H1 (cell line): ENCODE measurements around the gene SNTG2. TPM values are rescaled to one million over a fixed set of nuclear protein-coding genes. Genes with fewer than 3 reads are reported as not detected.

ENCODE experiments used
- CTCF ChIA-PET: fragments of 300-600 bp; sonication (Branson Sonifier 250); formaldehyde crosslinking; loops from one replicate; lab custom pipeline; 2021; ENCODE audit not compliant: partially characterized antibody; lab: Charles Lee
- POLR2A ChIA-PET: fragments of 300-600 bp; sonication (Branson Sonifier 250); formaldehyde crosslinking; loops from one replicate; lab custom pipeline; 2021; ENCODE audit warnings: inconsistent platforms; ENCODE audit not compliant: partially characterized antibody; lab: Charles Lee
- DNase-seq, 2 experiments: peaks; one replicate each; pipeline versions ENCODE4 v3.0.0 to v3.0.0-alpha.2; 2010 to 2022; ENCODE audit warnings: low spot score in 2 of 2, low read depth in 1 of 2, mixed read lengths in 1 of 2
- FAIRE-seq: peaks from 2 replicates; lab custom pipeline; 2011; peaks lifted over from hg19 to GRCh38; lab: Jason Lieb, UNC
- H2AFZ ChIP-seq: 2 replicates; pipeline ENCODE4 v1.8.1; 2012; ENCODE audit warnings: low read length, inconsistent platforms
- H2AK5ac ChIP-seq: 2 replicates; pipeline ENCODE4 v1.6.1; 2013; ENCODE audit warnings: low read depth, low read length
- H2BK120ac ChIP-seq: replicated peaks from 2 replicates; pipeline ENCODE3; 2013; ENCODE audit warnings: low read depth, low read length, inconsistent platforms
- H2BK12ac ChIP-seq: 2 replicates; pipeline ENCODE4 v1.6.1; 2013; ENCODE audit warnings: low read depth, low read length
- H2BK15ac ChIP-seq: 2 replicates; pipeline ENCODE4 v1.6.1; 2013; ENCODE audit warnings: low read length
- H2BK20ac ChIP-seq: 2 replicates; pipeline ENCODE4 v1.6.1; 2013; ENCODE audit warnings: low read length
- H2BK5ac ChIP-seq: 2 replicates; pipeline ENCODE4 v1.6.1; 2013; ENCODE audit warnings: low read depth, low read length
- H3K14ac ChIP-seq: 2 replicates; pipeline ENCODE4 v1.6.1; 2013; ENCODE audit warnings: inconsistent platforms; ENCODE audit not compliant: insufficient read length
- H3K18ac ChIP-seq: 2 replicates; pipeline ENCODE4 v1.6.1; 2013; ENCODE audit warnings: low read length; ENCODE audit errors: extremely low read depth
- H3K23ac ChIP-seq: 2 replicates; pipeline ENCODE4 v1.6.1; 2013; ENCODE audit warnings: inconsistent platforms; ENCODE audit not compliant: insufficient read length
- H3K23me2 ChIP-seq: 2 replicates; pipeline ENCODE4 v1.6.1; 2013; ENCODE audit warnings: low read depth, low read length
- H3K27ac ChIP-seq: 2 replicates; pipeline ENCODE4 v1.6.1; 2011; ENCODE audit warnings: low read depth, low read length, inconsistent platforms
- H3K27me3 ChIP-seq, 4 experiments: replicated peaks in 1 of 4; 1 replicate in 1 of 4; 2 replicates in 3 of 4; pipeline versions ENCODE4 v1.6.1 to v1.8.1; 2011 to 2013; ENCODE audit warnings: low read length in 3 of 4, mild to moderate bottlenecking in 3 of 4, inconsistent platforms in 2 of 4, mixed read lengths in 2 of 4, moderate library complexity in 1 of 4; ENCODE audit not compliant: control insufficient read depth in 3 of 4, insufficient read depth in 3 of 4; ENCODE audit errors: extremely low read depth in 1 of 4
- H3K36me3 ChIP-seq, 4 experiments: 2 replicates each; pipeline versions ENCODE4 v1.6.1 to v1.8.1; 2011 to 2013; ENCODE audit warnings: mild to moderate bottlenecking in 4 of 4, low read length in 3 of 4, moderate library complexity in 2 of 4, control low read depth in 1 of 4, inconsistent platforms in 1 of 4; ENCODE audit not compliant: insufficient read depth in 4 of 4, control insufficient read depth in 2 of 4
- H3K4ac ChIP-seq: replicated peaks from 2 replicates; pipeline ENCODE3; 2013; ENCODE audit warnings: low read length, low read depth, mixed read lengths, inconsistent platforms; ENCODE audit not compliant: insufficient read length
- H3K4me1 ChIP-seq, 4 experiments: replicated peaks in 1 of 4; 1 replicate in 1 of 4; 2 replicates in 3 of 4; pipeline versions ENCODE4 v1.6.1 to v1.8.1; 2011 to 2013; ENCODE audit warnings: low read length in 3 of 4, inconsistent platforms in 2 of 4, mixed read lengths in 1 of 4; ENCODE audit not compliant: insufficient read depth in 4 of 4, control insufficient read depth in 3 of 4
- H3K4me2 ChIP-seq, 2 experiments: 2 replicates each; pipeline versions ENCODE4 v1.6.1 to v1.8.1; 2011 to 2013; ENCODE audit warnings: low read depth in 2 of 2, low read length in 2 of 2, control low read depth in 1 of 2, inconsistent platforms in 1 of 2, mild to moderate bottlenecking in 1 of 2; ENCODE audit not compliant: insufficient read depth in 1 of 2
- H3K4me3 ChIP-seq, 4 experiments: fragments of 200-600, 300-600 bp in 1 of 4; sonication (generic), shearing (Covaris generic), sonication (Bioruptor Twin) in 1 of 4; 2 replicates each; pipeline versions ENCODE4 v1.5.1 to v1.8.1; 2011 to 2016; ENCODE audit warnings: low read length in 4 of 4, low read depth in 3 of 4, control low read depth in 2 of 4, inconsistent platforms in 2 of 4, mild to moderate bottlenecking in 2 of 4, mixed read lengths in 1 of 4, moderate library complexity in 1 of 4; ENCODE audit not compliant: insufficient read depth in 2 of 4; ENCODE audit errors: extremely low read depth in 1 of 4
- H3K56ac ChIP-seq: replicated peaks from 2 replicates; pipeline ENCODE3; 2013; ENCODE audit warnings: low read depth, mild to moderate bottlenecking, mixed read lengths, low read length, inconsistent platforms; ENCODE audit not compliant: insufficient read length
- H3K79me1 ChIP-seq: 2 replicates; pipeline ENCODE4 v1.6.1; 2013; ENCODE audit warnings: low read depth, low read length, control low read depth
- H3K79me2 ChIP-seq, 2 experiments: 2 replicates each; pipeline versions ENCODE4 v1.6.1 to v1.8.1; 2012 to 2013; ENCODE audit warnings: low read length in 2 of 2, mild to moderate bottlenecking in 2 of 2, inconsistent platforms in 1 of 2; ENCODE audit not compliant: insufficient read depth in 2 of 2, control insufficient read depth in 1 of 2
- H3K9ac ChIP-seq, 4 experiments: replicated peaks in 1 of 4; 1 replicate in 1 of 4; 2 replicates in 3 of 4; pipeline versions ENCODE4 v1.6.1 to v1.8.1; 2011 to 2013; ENCODE audit warnings: low read depth in 3 of 4, low read length in 3 of 4, control low read depth in 2 of 4, mild to moderate bottlenecking in 2 of 4, moderate library complexity in 2 of 4, inconsistent platforms in 1 of 4; ENCODE audit errors: extremely low read depth in 1 of 4
- H3K9me3 ChIP-seq, 2 experiments: 2 replicates each; pipeline versions ENCODE4 v1.6.1 to v1.8.1; 2012 to 2013; ENCODE audit warnings: mild to moderate bottlenecking in 2 of 2, moderate library complexity in 2 of 2, control low read depth in 1 of 2, inconsistent platforms in 1 of 2, low read depth in 1 of 2, low read length in 1 of 2, mixed read lengths in 1 of 2; ENCODE audit not compliant: insufficient read depth in 2 of 2
- H4K20me1 ChIP-seq, 2 experiments: replicated peaks in 1 of 2; 2 replicates each; pipeline versions ENCODE3 to v1.8.1; 2011 to 2013; ENCODE audit warnings: inconsistent platforms in 2 of 2, low read length in 2 of 2, mild to moderate bottlenecking in 1 of 2; ENCODE audit not compliant: insufficient read depth in 2 of 2, control insufficient read depth in 1 of 2
- H4K5ac ChIP-seq: 2 replicates; pipeline ENCODE4 v1.6.1; 2013; ENCODE audit warnings: low read length, low read depth, mixed read lengths, inconsistent platforms; ENCODE audit not compliant: insufficient read length
- H4K8ac ChIP-seq: 2 replicates; pipeline ENCODE4 v1.8.0; 2013; ENCODE audit warnings: mild to moderate bottlenecking, moderate library complexity, low read length, inconsistent platforms; ENCODE audit not compliant: insufficient read depth; ENCODE audit errors: extremely low read depth
- H4K91ac ChIP-seq: replicated peaks from 2 replicates; pipeline ENCODE3; 2013; ENCODE audit warnings: low read length, mixed read lengths, inconsistent platforms; ENCODE audit not compliant: insufficient read length
- FOSL1 ChIP-seq: IDR thresholded peaks from 2 replicates; pipeline ENCODE4 v1.6.1; 2011; ENCODE audit warnings: mild to moderate bottlenecking, low read depth, low read length, moderate library complexity; ENCODE audit not compliant: insufficient read depth
- HDAC6 ChIP-seq: IDR thresholded peaks from one replicate; pipeline ENCODE4 v1.7.1; 2012; ENCODE audit warnings: low read depth, mild to moderate bottlenecking, inconsistent platforms, low read length, moderate library complexity
- SP1 ChIP-seq: IDR thresholded peaks from 2 replicates; pipeline ENCODE4 v1.6.1; 2011; ENCODE audit warnings: low read depth, low read length
- SRF ChIP-seq: IDR thresholded peaks from 2 replicates; pipeline ENCODE4 v1.6.1; 2011; ENCODE audit warnings: mild to moderate bottlenecking, low read depth, low read length, moderate library complexity
- SUZ12 ChIP-seq: fragments of 200-600 bp; sonication (generic); IDR thresholded peaks from 2 replicates; pipeline ENCODE4 v1.6.1; 2012; ENCODE audit warnings: mild to moderate bottlenecking, inconsistent platforms, low read length, moderate library complexity, mixed read lengths
- WGBS, 2 experiments: shearing (Covaris generic) in 1 of 2; methylation state at CpG; one replicate each; pipeline versions ENCODE4 v1.1.6 to v1.1.7; 2013 to 2015; ENCODE audit warnings: low lambda C conversion rate in 2 of 2, mixed read lengths in 2 of 2, inconsistent platforms in 1 of 2, low coverage in 1 of 2, missing lambda C conversion rate in 1 of 2; ENCODE audit not compliant: insufficient replicate concordance in 2 of 2, insufficient coverage in 1 of 2, insufficient read length in 1 of 2; ENCODE audit errors: extremely low coverage in 1 of 2, missing lambda C conversion rate in 1 of 2; 5-methylcytosine and 5-hydroxymethylcytosine counted together
- polyA plus RNA-seq, 7 experiments: library from polyadenylated mRNA; depleted of rRNA in 3 of 7; stranded (reverse) in 5 of 7; unstranded in 2 of 7; fragments of >200 nt in 5 of 7; fragments of 200-250 nt in 2 of 7; gene quantifications; 1 replicate in 5 of 7; 2 replicates in 1 of 7; 4 replicates in 1 of 7; pipeline versions ENCODE4 v1.2.1 to v1.2.3, GENCODE V29; 2011 to 2013; ENCODE audit warnings: missing spikeins in 2 of 7, mixed read lengths in 2 of 7
- total RNA-seq: library from RNA; stranded (reverse); fragmentation: NEBNext Ultra II Directional; extraction: Animal tissue kit (Norgen Biotek cat#: 25700); gene quantifications from 2 replicates; pipeline ENCODE4 v1.2.1, GENCODE V29; 2021

SNTG2 gene
- total and polyA plus RNA-seq, 2 of the 8 experiments (the other 6 are each of a cell fraction or from before 2014, with no cell fraction given) = 6.6 to 18.1 TPM

GRCh38 chr2:1318366-1319009 lies 367.8 kb downstream of the SNTG2 start:
- no peak overlapping the region for H4K8ac ChIP-seq
- no peak overlapping the region for H2BK5ac ChIP-seq
- no peaks in the 10 kb centered on the region for H3K79me2 ChIP-seq
- no peak overlapping the region for H4K5ac ChIP-seq
- ChIA-PET CTCF (no interaction called here), POLR2A (no interaction called here)
- H3K23ac ChIP-seq = no peak overlapping the region
- no peaks in the 10 kb centered on the region for H4K20me1 ChIP-seq
- H3K4me1 ChIP-seq = no peaks in the 10 kb centered on the region
- H3K23me2 ChIP-seq = no peaks in the 10 kb centered on the region
- FAIRE-seq = no peak
- H4K91ac ChIP-seq = no peak overlapping the region
- DNase-seq = peak in 1 of 2 experiments; percentile 27
- H3K4ac ChIP-seq = no peak overlapping the region
- H2BK12ac ChIP-seq = no peak overlapping the region
- H2BK15ac ChIP-seq = no peak overlapping the region
- H3K27ac ChIP-seq = no peak overlapping the region
- H3K79me1 ChIP-seq = no peaks in the 10 kb centered on the region
- no peak overlapping the region for H2BK120ac ChIP-seq
- H3K36me3 ChIP-seq = no peaks in the 10 kb centered on the region
- no peak overlapping the region for H3K56ac ChIP-seq
- H3K4me2 ChIP-seq = no peak overlapping the region
- H3K9ac ChIP-seq = no peak overlapping the region
- no peaks in the 10 kb centered on the region for H3K27me3 ChIP-seq
- 88% methylated on average over 18 of the region's 19 CpGs; no CpG with 5 or more reads in 1 of the 2 experiments for WGBS, 2 experiments
- H3K18ac ChIP-seq = no peak overlapping the region
- no peak overlapping the region for H2AFZ ChIP-seq
- H3K4me3 ChIP-seq = no peak overlapping the region
- H2BK20ac ChIP-seq = no peak overlapping the region
- no peak overlapping the region for H2AK5ac ChIP-seq
- no peak overlapping the region for H3K14ac ChIP-seq
- no peaks in the 10 kb centered on the region for H3K9me3 ChIP-seq
- TF ChIP-seq FOSL1 = no peak
- TF ChIP-seq HDAC6 = no peak
- no peak for TF ChIP-seq SUZ12
- no peak for TF ChIP-seq SRF
- no peak for TF ChIP-seq SP1
